Thyroid gland (tissue), 4 donors: Measurements from ENCODE around the gene FXN.

Source experiments
- CTCF ChIP-seq, 6 experiments: fragments of 200-600 bp in 3 of 6; fragments of 450-650 bp in 3 of 6; sonication (generic) in 3 of 6; IDR thresholded peaks; one replicate each; pipeline ENCODE4 v1.5.1; 2016 to 2019; ENCODE audit warnings: antibody characterized with exemption in 6 of 6, mild to moderate bottlenecking in 2 of 6, inconsistent platforms in 1 of 6, moderate library complexity in 1 of 6
- POLR2A ChIP-seq, 2 donors: fragments of 450-650 bp; IDR thresholded peaks; one replicate each; pipeline ENCODE4 v1.6.1; 2017; ENCODE audit warnings: antibody characterized with exemption in 2 of 2, mild to moderate bottlenecking in 2 of 2, moderate library complexity in 1 of 2

- TF ChIP-seq CTCF (IDR thresholded peaks at IDR 0.05) (no peak), POLR2A (IDR thresholded peaks at IDR 0.05) (no peak)
These were observed 31.4 kb downstream of the FXN start for GRCh38 chr9:69066955-69067354.
